DMS53 (cell line): ENCODE measurements around the gene GATC.
"Not testable (repeated sequence)": the region's sequence is repeated elsewhere in the genome, so short reads cannot be mapped to it uniquely, and the experiment has no call there.

Experiments used
- DNase-seq: peaks from one replicate; lab custom pipeline; 2025; lab: John Stamatoyannopoulos, UW

GATC gene

GRCh38 chr12:120470150-120470784, 24.0 kb downstream of the GATC start:
- DNase-seq, result peak; percentile 76

GRCh38 chr12:120472521-120472920, 26.3 kb downstream of the GATC start:
- no peak for DNase-seq

- peak; percentile 68 for DNase-seq
These were observed 27.8 kb downstream of the GATC start for GRCh38 chr12:120473807-120474615.

- peak; percentile 96 for DNase-seq
These were observed 28.3 kb downstream of the GATC start for GRCh38 chr12:120474616-120474960.

- DNase-seq, result no peak
These were observed 29.4 kb downstream of the GATC start for GRCh38 chr12:120475643-120476042.

GRCh38 chr12:120479458-120479857, 33.2 kb downstream of the GATC start:
- no peak for DNase-seq

- DNase-seq, result no peak
These were observed 34.0 kb downstream of the GATC start for GRCh38 chr12:120480211-120480610.

GRCh38 chr12:120481022-120481767, 35.0 kb downstream of the GATC start:
- no peak for DNase-seq

- DNase-seq, result no peak
These were observed 37.4 kb downstream of the GATC start for GRCh38 chr12:120483621-120484020.

- DNase-seq, result no peak
These were observed 40.0 kb downstream of the GATC start for GRCh38 chr12:120485961-120486881.

GRCh38 chr12:120487552-120487951, 41.3 kb downstream of the GATC start:
- DNase-seq, result not testable (repeated sequence)

GRCh38 chr12:120488057-120488640, 41.9 kb downstream of the GATC start:
- no peak for DNase-seq

GRCh38 chr12:120489018-120489417, 42.8 kb downstream of the GATC start:
- DNase-seq, result no peak

GRCh38 chr12:120490325-120490724, 44.1 kb downstream of the GATC start:
- DNase-seq, result no peak

- DNase-seq, result no peak
These were observed 44.7 kb downstream of the GATC start for GRCh38 chr12:120490833-120491512.

GRCh38 chr12:120495186-120495730, 49.0 kb downstream of the GATC start:
- peak; percentile 51 for DNase-seq

GRCh38 chr12:120495731-120496412, 49.6 kb downstream of the GATC start, which contains the start of gene DYNLL1:
TSS of gene DYNLL1 (plus strand) at chr12:120496113. CDS start at chr12:120496422, 309 bp downstream.
- DNase-seq, result peak; percentile 99

- DNase-seq, result peak; percentile 71
These were observed 50.4 kb downstream of the GATC start for GRCh38 chr12:120496413-120497340.
